NCI-H2081 (cell line): Measurements from ENCODE around the gene DGCR2.
"Not testable (repeated sequence)": the region's sequence is repeated elsewhere in the genome, so short reads cannot be mapped to it uniquely, and the experiment has no call there.

Experiments used
- DNase-seq, 2 experiments: peaks; one replicate each; lab custom pipeline; 2025; lab: John Stamatoyannopoulos, UW

DGCR2 gene

GRCh38 chr22:19060356-19061009 lies 61.7 kb downstream of the DGCR2 start:
- no peak for DNase-seq

- DNase-seq, result no peak
Observed at GRCh38 chr22:19059481-19060278, 62.5 kb downstream of the DGCR2 start.

- no peak for DNase-seq
Observed at GRCh38 chr22:19058713-19059451, 63.3 kb downstream of the DGCR2 start.

- no peak for DNase-seq
Observed at GRCh38 chr22:19057999-19058491, 64.2 kb downstream of the DGCR2 start.

GRCh38 chr22:19057539-19057938 lies 64.7 kb downstream of the DGCR2 start:
- DNase-seq, result no peak

- DNase-seq, result no peak
Observed at GRCh38 chr22:19056951-19057401, 65.2 kb downstream of the DGCR2 start.

- no peak for DNase-seq
Observed at GRCh38 chr22:19055801-19056200, 66.4 kb downstream of the DGCR2 start.

GRCh38 chr22:19052941-19053541 lies 69.2 kb downstream of the DGCR2 start:
- DNase-seq, result no peak

- no peak for DNase-seq
Observed at GRCh38 chr22:19051381-19052072, 70.7 kb downstream of the DGCR2 start.

GRCh38 chr22:19050847-19051246 lies 71.4 kb downstream of the DGCR2 start:
- DNase-seq, result not testable (repeated sequence)

GRCh38 chr22:19050117-19050516 lies 72.1 kb downstream of the DGCR2 start:
- no peak for DNase-seq

- DNase-seq, result no peak
Observed at GRCh38 chr22:19048531-19048930, 73.7 kb downstream of the DGCR2 start.

GRCh38 chr22:19047993-19048392 lies 74.2 kb downstream of the DGCR2 start:
- DNase-seq, result no peak

- no peak for DNase-seq
Observed at GRCh38 chr22:19046719-19047609, 75.2 kb downstream of the DGCR2 start.

- no peak for DNase-seq
Observed at GRCh38 chr22:19046287-19046686, 75.9 kb downstream of the DGCR2 start.

- no peak for DNase-seq
Observed at GRCh38 chr22:19045094-19045493, 77.1 kb downstream of the DGCR2 start.

- DNase-seq, result no peak
Observed at GRCh38 chr22:19044381-19044780, 77.8 kb downstream of the DGCR2 start.

- DNase-seq, result no peak
Observed at GRCh38 chr22:19043121-19044085, 78.8 kb downstream of the DGCR2 start.
